GM18951 (cell line): ENCODE results near the gene NDRG4.

Experiments used
- POLR2A ChIP-seq: IDR thresholded peaks from 4 replicates; pipeline ENCODE4 v1.6.1; 2011; ENCODE audit warnings: mild to moderate bottlenecking; ENCODE audit not compliant: insufficient read length, insufficient read depth; ENCODE audit errors: extremely low read depth
- in situ Hi-C: fragments of 300-500 bp; cut with MboI; formaldehyde crosslinking; loops from one replicate; pipeline ENCODE4 v1.12.0; 2022; ENCODE audit warnings: low sequenced_read_pairs, mixed read lengths, inconsistent platforms; ENCODE audit not compliant: unreplicated experiment

The NDRG4 gene, protein sequence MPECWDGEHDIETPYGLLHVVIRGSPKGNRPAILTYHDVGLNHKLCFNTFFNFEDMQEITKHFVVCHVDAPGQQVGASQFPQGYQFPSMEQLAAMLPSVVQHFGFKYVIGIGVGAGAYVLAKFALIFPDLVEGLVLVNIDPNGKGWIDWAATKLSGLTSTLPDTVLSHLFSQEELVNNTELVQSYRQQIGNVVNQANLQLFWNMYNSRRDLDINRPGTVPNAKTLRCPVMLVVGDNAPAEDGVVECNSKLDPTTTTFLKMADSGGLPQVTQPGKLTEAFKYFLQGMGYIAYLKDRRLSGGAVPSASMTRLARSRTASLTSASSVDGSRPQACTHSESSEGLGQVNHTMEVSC

GRCh38 chr16:58499615-58500351, at the start of gene NDRG4:
Gene NDRG4, plus strand, starts transcription at chr16:58500143. Its CDS starts 106 bp downstream, at chr16:58500249.
- in situ Hi-C loops, result loop anchor here (25.0 kb wide), 1 partner anchor 487 kb away; the partner anchor contains the start of genes USB1 and ZNF319
- no peak for TF ChIP-seq POLR2A

GRCh38 chr16:58450590-58450989, 49.4 kb upstream of the NDRG4 start:
- no peak for TF ChIP-seq POLR2A
- in situ Hi-C loops, result no loop called here

GRCh38 chr16:58451265-58451689, 48.7 kb upstream of the NDRG4 start:
- TF ChIP-seq POLR2A, result no peak
- in situ Hi-C loops, result no loop called here

DNA sequence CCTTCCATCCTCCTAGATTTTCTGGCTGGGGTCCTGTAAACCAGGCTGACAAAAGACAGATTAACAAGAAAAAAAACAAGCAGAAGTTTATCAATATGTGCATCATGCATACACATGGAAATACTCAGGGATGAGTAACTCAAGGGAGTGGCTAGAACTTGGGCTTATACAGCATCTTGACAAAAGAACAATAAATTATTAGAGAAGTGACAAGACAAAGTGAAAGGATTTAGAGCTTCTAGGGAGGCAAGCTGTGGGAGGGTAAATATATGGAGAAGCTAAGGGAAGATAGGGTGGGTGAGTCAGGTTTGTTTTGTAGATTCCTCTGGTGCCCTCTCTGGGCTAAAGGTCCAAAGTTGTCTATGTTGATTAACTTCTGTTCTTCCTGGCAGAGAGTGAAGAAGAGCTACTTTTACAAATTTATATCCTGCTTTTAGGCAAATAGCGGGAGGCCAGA, 48.0 kb upstream of the NDRG4 start:
- no peak for TF ChIP-seq POLR2A
- in situ Hi-C loops, result no loop called here

DNA sequence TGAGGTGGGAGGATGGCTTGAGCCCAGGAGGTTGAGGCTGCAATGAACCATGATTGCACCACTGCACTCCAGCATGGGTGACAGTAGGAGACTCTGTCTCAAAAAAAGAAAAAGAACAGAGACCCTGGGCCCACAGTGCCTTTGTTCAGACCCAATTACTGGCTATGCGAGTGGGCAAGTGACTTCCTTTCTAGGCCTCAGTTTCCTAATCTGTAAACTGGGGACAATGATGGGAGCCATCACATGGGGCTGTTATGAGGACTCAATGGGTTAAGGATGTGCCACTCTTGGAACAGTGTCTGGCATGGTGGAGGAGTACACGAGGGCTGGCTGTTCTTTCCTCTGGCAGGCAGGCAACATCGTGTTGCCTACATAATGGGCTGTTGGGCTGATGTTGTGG, 47.3 kb upstream of the NDRG4 start:
- in situ Hi-C loops, result no loop called here

GRCh38 chr16:58454178-58454577, 45.8 kb upstream of the NDRG4 start:
- TF ChIP-seq POLR2A, result no peak
- in situ Hi-C loops, result no loop called here

More for the DNA sequence above, 47.3 kb upstream of the NDRG4 start:
- no peak for TF ChIP-seq POLR2A

- TF ChIP-seq POLR2A, result no peak
- in situ Hi-C loops, result no loop called here
These were observed 45.1 kb upstream of the NDRG4 start for GRCh38 chr16:58454856-58455255.

GRCh38 chr16:58455750-58456149, 44.2 kb upstream of the NDRG4 start:
- TF ChIP-seq POLR2A, result no peak
- in situ Hi-C loops, result no loop called here

- in situ Hi-C loops, result no loop called here
- no peak for TF ChIP-seq POLR2A
These were observed 43.8 kb upstream of the NDRG4 start for GRCh38 chr16:58456193-58456592.

DNA sequence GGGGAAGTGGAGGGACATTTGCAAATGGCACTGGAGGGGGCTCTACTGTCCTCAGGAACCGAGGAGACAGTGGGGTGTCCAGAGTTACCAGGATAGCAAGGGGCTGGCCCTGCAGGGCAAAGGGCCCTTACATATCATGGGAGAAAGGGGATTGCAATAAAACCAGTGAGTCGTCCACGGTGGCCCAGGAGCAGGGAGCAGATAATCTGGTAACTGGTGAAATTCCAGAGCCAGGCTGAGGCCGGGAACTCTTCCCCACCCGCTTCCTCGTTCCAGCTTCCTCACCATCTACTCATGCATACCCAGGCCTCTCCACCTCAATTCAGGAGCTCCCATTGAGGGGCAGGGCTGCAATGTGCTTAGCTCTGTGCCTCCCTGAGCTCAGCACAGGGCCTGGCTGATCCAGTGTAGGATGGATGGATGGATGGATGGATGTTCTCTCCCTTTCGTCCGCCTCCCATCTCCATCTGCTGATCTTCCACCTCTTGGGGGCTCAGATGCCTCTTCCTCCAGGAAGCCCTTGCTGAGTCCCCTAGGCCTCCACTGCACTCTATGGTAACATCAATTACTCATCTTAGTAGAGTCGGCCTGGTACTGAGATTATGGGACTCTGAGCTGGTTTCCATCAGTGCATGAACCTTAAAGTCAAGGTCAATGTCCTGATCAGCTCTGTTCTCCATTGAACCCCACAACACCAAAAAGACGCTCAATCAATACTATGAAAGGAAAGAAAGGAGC, 41.2 kb upstream of the NDRG4 start:
- no peak for TF ChIP-seq POLR2A
- in situ Hi-C loops, result no loop called here

- TF ChIP-seq POLR2A, result no peak
- in situ Hi-C loops, result no loop called here
These were observed 40.4 kb upstream of the NDRG4 start for GRCh38 chr16:58459344-58460218.

GRCh38 chr16:58460219-58460610, 39.7 kb upstream of the NDRG4 start:
- TF ChIP-seq POLR2A, result no peak
- in situ Hi-C loops, result no loop called here
